GM18909 (cell line): ENCODE results near the gene PALLD.

Experiments
- ATAC-seq: cut with Tn5 transposase; IDR thresholded peaks from one replicate; pipeline ENCODE4 v1.9.1; 2021; ENCODE audit warnings: mild to moderate bottlenecking; ENCODE audit not compliant: unreplicated experiment, poor library complexity

The PALLD gene

DNA sequence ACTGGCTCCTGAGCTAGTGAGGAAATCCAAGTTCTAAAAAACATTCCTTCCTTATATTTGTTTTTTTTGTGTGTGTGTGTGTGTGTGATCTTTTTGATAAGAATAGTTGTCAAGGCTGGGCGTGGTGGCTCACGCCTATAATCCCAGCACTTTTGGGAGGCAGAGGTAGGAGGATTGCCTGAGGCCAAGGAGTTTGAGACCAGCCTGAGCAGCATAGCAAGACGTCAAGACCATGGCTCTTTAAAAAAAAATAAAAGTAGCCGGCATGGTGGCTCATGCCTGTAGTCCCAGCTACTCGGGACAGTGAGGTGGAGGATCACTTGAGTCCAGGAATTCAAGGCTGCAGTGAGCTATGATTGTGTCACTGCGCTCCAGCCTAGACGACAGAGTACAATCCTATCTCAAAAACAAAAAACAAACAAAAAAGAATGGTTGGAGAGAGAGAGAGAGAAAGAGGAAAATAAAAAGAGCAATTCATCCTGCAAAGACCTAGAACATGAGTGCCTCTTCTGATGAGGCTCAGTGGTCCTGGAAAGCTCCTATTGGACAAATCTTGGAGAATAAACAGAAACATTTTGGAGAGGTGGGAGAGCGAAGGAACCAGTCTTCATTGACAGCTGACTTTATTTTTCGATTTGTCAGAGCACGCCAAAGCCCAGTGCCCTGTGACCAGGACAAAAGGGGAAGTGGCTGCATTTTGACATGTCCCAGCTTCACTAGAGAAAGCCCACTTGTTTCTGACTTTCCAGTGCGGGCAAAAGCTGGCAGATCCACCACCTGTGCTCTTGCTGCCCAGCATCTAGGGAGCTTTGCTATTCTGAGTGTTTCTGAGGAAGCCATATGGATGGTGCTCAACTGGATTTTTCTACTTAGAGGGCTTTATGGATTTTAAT lies 244.7 kb downstream of the PALLD start:
- no peak for ATAC-seq

DNA sequence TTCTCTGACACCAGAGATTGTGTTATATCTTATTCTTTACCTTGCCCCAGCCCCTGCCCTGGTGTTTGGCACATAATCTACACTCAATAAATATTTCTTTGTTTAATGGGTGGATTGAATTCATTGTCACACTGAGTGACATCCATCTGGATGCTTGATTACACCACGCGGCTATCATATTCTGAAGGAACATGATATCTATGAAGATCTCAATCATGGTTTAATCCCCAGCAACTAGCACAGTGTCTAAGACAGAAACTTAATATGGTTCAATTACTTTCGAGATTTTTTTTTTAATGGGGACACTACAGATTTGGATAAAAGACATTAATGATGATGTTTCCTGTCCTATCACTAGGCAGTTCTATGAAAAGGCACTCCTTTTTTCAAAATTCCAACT lies 246.3 kb downstream of the PALLD start:
- ATAC-seq = no peak

DNA sequence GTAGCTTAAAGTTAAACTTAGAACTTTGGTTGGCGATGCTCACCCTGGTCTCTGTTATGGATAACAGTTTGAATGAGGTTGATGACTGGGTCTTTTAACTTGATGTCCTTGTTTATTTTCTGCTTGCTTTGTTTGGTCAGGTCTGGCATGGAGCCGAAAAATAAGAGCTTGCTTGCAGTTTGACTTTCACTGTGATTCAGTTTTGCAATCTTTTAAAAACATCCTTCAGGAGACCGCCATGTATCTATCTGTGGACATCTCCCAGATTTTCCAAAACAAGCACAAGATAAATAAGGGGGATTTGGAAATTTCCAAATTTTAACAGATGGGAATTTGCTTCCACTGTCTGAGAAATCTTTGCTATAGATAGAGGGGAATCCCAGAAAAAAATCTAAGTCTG lies 246.7 kb downstream of the PALLD start:
- ATAC-seq = no peak

GRCh38 chr4:168744021-168744420 lies 247.2 kb downstream of the PALLD start:
- no peak for ATAC-seq

- no peak for ATAC-seq
These were observed 252.0 kb downstream of the PALLD start for GRCh38 chr4:168748807-168749206.

- no peak for ATAC-seq
These were observed 254.7 kb downstream of the PALLD start for GRCh38 chr4:168751263-168752225.

DNA sequence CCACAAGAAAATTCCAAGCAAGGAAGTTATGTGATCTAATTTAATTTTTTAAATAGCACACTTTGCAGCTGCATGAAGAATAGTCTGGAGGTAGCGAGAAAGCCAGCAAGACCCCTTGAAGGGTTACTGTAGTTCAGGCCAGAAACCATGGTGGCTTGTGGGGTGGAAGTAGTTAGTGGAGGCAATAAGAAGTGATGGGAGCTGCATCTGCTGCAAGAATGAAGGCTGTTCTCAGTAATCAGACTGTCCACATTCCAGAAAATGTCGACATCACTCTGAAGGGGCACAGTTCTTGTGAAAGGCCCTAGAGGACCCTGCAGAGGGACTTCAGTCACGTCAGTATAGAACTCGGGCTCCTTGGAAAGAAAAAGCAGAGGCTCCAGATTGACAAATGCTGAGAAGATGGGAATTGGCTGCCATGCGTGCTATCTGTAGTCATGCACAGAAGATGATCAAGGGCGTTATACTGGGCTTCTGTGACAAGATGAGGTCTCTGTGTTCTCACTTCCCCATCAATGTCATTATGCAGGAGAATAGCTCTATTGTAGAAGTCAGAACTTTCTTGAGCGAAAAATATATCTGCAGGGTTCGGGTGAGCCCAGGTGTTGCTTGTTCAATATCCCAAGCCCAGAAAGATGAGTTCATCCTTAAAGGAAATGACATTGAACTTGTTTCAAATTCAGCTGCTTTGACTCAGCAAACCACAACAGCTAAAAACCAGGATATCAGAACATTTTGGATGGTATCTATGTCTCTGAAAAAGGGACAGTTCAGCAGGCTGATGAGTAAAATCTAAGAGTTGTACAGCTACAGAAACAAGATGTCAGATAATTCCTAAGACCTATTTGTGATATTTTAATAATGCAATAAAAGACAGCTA lies 259.0 kb downstream of the PALLD start:
- ATAC-seq = no peak

DNA sequence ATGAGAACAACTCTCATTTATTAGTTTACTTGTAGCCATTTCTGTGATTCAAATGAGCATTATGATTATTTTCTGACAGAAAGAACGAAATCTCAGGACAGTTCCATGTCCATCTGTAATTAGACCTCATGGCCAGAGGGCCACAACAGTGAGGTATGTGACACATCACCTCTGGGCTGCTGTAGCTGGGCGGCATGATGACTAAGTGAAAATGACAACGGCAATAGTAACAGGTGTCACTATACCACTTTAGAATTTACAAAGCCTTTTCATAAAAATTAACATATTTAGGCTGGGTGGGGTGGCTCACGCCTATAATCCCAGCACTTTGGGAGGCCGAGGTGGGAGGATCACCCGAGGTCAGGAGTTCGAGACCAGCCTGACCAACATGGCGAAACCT lies 260.6 kb downstream of the PALLD start:
- ATAC-seq = no peak

DNA sequence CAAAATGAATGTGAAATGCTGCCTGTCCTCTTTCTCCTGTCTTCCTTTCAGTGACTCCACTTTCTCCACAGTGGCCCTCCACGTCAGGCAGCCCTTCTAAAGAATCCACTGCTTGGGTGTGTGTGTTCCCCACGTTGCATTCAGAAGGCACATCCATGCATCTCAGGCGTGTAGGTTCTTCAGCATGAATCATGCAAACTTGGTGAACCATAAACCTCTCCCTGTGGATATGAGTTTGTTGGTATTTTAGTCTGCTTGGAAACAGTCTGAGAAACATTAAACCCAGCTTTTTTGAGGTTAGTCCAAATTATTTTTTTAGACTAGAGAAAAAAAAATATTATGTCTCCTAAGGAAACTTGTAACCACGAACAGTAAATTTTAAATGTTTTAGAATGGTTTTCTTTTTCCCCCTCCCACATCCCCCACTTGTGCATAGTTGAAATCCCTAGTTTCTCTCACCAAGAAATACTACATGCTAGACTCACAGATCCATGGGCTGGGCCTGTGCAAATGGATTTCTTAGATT lies 261.6 kb downstream of the PALLD start:
- ATAC-seq = no peak

GRCh38 chr4:168759321-168759720 lies 262.5 kb downstream of the PALLD start:
- ATAC-seq = no peak

DNA sequence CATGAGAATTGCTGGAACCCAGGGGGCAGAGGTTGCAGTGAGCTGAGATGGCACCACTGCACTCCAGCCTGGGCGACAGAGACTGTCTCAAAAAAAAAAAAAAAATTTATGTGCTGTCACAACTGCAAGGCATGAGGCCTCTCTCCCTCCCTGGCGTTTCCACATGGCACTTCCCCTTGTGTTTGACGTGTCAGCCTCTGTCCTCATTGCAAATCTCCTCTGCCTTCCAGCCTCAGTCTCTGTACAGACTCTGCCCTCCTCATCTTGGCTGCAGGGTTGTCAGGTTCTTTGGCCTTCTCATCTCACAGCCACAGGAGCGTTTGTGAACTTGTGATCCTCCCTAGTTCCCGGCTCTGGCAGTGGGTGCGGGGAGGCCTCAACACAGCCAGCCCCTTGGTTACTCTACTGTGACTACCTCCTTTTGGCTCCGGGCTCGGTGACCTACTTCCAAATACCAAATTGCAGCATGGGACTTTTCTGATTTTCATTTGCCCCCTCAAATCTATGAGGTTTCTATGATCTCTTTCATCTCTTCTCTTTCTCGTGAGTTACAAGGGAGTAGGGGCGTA lies 263.2 kb downstream of the PALLD start:
- ATAC-seq = no peak

DNA sequence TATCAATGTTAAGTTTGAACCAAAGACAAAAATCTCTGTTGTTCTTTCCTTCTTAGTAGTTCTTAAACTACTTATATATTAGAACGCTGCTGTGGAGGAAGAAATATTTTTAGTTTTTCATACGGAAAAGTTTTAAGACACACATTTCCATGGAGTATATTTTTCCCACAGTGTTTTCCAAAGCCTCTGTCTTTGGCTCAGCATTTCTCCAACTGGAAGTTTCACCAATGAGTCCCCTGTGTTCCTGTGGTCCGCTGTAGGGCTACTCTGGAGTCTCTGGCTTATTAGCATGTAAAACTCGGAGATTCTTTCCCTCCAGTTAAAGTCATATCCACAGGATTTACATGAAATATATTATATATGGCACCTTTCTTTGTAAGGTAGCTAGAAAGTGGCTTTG lies 264.2 kb downstream of the PALLD start:
- no peak for ATAC-seq

DNA sequence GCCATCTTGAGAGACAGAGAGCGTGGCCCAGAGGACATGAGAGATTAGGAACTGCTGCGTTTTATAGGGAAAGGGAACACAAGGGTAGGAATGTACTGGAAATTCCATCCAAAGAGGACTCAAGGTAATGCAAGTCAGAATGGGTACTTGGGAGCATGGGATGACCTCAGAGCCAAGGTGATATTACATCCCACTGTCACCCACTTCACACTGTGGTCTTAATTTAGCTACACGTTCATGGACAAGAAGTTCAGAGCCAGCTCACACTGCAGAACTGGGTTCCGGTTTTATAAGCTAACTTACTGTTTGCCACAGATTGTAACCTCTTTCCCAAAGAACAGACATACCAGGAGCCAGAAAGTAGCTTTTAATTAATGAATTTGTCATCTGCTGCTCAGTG lies 268.5 kb downstream of the PALLD start:
- ATAC-seq = no peak

GRCh38 chr4:168765726-168766125 lies 268.9 kb downstream of the PALLD start:
- no peak for ATAC-seq

DNA sequence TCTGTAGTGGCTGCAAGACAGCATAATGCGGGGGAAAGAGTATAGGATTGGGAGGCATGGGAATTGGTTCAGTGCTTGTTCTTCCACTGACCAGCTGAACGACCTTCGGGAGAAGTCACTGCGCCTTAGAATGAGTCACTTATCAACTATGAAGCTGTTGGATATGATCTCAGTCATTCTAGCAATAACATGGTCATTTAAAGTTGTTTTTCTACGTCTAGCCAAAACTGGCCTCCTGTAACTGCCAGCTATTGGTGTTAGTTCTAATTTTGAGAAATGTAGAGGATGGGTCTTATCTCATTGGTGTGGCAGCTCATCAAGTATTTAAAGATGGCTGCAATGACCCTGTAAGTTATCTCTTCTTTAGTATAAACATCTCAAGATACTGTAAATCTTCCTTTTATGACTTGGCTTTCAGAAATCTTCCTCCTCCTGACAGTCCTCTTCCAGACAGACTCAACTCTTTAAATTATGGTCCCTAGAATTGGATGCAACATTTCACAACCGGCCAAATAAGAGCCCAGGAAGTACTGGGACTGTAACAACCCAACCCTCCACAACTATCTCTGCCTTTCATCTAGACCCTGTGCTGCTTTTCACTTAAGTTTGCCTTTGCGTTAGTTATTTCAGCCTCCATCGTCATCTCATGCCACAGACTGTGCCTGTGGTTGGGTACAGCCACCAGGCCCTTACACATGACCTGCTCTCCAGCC lies 269.9 kb downstream of the PALLD start:
- no peak for ATAC-seq

- ATAC-seq = no peak
These were observed 272.6 kb downstream of the PALLD start for GRCh38 chr4:168769416-168769815.

GRCh38 chr4:168769837-168770236 lies 273.0 kb downstream of the PALLD start:
- ATAC-seq = no peak

DNA sequence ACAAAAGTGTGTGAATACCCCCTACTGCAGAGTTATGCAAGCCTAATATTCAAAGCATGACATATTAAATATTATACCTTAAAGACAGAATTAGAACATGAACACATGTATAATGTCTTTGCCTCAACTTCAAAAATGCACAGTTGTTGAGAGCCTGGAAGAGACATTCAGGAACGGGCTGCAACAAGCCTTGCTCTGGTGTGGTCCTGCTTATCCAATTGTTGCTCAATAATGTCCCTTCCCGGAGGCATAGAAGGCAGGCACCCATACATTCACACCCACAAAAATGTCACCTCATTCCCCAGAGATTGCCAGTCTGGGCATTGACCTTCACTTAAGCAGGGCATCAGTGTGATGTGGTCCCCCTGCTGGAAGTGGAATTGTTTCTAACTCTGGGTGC lies 274.4 kb downstream of the PALLD start:
- ATAC-seq = no peak
